Mammary epithelial cell (primary cell): ENCODE results near the gene CHKA.

Experiments
- CTCF ChIP-seq, 2 donors: IDR thresholded peaks in 1 of 2; conservative IDR thresholded peaks in 1 of 2; 2 replicates each; pipeline ENCODE4 v1.5.1; 2011 to 2012; ENCODE audit warnings: inconsistent platforms in 2 of 2, low read length in 2 of 2, mild to moderate bottlenecking in 2 of 2, control low read depth in 1 of 2, low read depth in 1 of 2; ENCODE audit not compliant: insufficient read depth in 1 of 2; ENCODE audit errors: extremely low read depth in 1 of 2
- EZH2 ChIP-seq: IDR thresholded peaks from 2 replicates; pipeline ENCODE4 v1.6.1; 2012; ENCODE audit warnings: low read length, inconsistent platforms, borderline replicate concordance

GRCh38 chr11:68003846-68004550, 117.2 kb downstream of the CHKA start, which contains the start of gene UNC93B1:
- TF ChIP-seq CTCF (conservative IDR thresholded peaks at IDR 0.05 in 1 of 2, IDR thresholded peaks at IDR 0.05 in 1 of 2; ENCODE audit: extremely low read depth in 1 of 2, insufficient read depth in 1 of 2, low read depth in 1 of 2, low read length in 2 of 2) (no peak), EZH2 (no peak)
